NCI-H146 treated with DMSO at 0.1 percent for 48 hours (cell line): ENCODE data around the gene SEC23B.
"Not testable (repeated sequence)": the region's sequence is repeated elsewhere in the genome, so short reads cannot be mapped to it uniquely, and the experiment has no call there.

ENCODE experiments used
- DNase-seq: peaks from one replicate; lab custom pipeline; 2025; ENCODE audit not compliant: unreplicated experiment; lab: John Stamatoyannopoulos, UW

Gene SEC23B

DNA sequence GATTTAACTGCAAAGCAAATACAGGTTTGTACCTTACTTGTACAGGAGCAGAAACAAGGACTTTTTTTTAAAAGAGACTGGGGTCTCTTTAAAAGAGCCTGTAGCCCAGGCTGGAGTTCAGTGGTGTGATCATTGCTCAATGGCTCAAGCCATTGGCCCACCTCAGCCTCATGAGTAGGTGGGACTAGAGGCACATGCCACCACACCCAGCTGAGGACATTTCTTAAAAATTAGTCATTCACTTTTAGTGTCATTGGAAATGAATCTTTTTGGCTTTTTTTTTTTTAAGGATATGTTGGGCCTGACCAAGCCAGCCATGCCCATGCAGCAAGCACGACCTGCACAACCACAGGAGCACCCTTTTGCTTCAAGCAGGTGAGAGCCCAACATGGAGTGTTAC lies 16.9 kb downstream of the SEC23B start:
- DNase-seq: no peak

- DNase-seq: not testable (repeated sequence)
Observed at GRCh38 chr20:18526761-18527160, 19.0 kb downstream of the SEC23B start.

- no peak for DNase-seq
Observed at GRCh38 chr20:18527339-18527738, 19.6 kb downstream of the SEC23B start.

DNA sequence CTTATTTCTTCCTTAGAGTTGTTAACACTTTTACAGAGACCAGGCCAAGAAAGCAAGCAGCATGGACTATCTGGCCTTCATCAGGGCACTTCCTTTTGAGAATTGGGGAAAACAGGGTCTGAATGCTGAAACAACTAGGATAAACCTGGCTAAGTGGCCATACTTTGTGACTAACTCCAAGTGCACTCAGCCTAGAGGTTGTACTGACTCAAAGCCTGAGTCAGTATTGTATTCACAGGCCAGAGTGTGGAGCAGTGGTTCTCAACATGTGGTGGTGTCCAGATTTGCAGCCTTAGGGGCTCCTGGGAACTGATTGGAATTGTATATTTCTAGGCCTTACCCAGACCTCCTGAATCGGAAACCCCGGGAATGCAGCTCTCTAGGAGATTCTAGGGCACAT lies 20.1 kb downstream of the SEC23B start:
- DNase-seq: no peak

GRCh38 chr20:18529041-18529440 lies 21.3 kb downstream of the SEC23B start:
- no peak for DNase-seq

DNA sequence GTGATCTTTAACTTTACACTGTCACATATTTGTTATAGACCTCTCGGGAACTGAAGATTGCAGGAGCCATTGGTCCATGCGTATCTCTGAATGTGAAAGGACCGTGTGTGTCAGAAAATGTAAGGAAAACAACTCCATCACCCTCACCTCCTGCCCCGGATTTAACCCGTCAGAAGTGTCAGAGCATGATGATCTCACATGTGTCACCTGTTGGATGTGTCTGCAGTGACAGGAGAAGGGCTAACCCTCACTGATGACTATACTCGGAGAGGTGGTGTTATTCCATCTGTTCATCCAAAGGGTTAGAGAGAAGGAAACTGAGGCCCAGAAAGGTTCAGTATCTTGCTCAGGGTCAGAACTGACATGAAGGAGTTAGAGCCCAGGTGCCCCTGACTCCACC lies 24.9 kb downstream of the SEC23B start:
- DNase-seq: no peak

- DNase-seq: no peak
Observed at GRCh38 chr20:18533491-18533890, 25.8 kb downstream of the SEC23B start.

DNA sequence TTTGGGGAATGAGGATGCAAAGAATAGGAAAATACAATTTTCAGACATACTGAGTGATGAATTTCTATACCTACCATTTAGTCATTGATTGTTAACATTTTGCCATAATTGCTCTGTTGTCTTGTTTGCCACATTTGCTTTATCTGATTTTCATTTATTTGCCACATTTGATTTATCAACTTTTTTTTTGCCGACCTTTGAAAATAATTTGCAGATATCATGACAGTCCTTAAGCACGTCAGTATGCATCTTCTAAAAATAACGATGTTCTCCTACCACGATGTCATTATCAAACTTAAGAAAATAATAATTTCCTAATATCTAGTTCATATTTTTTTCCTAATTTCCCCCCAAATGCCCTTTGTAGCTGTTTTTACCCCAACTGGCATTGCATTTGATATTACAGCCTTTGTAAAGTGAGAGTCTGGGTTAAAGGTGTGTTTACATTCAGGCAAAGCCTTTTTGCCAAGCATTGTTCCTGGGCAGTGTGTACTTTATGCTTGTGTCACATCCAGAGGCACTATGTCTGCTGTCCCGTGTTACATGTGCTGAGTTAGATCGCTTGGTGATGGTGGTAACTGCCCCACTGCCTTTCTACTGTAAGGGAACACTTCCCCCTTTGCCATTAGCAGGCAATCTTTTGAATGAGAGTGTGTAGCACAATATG lies 26.4 kb downstream of the SEC23B start:
- DNase-seq: no peak

DNA sequence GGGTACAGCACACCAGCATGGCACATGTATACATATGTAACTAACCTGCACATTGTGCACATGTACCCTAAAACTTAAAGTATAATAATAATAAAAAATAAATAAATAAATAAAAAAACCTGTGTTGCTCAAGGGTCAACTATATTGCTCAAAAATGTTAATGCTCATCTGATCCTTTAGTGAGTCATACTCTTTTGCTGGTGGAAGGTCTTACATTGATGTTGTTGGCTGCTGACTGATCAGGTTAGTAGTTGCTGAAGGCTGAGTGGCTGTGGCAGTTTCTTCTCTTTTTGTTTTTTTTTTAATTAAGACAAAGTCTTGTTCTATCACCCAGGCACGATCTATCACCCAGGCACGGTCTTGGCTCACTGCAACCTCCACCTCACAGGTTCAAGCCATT lies 29.9 kb downstream of the SEC23B start:
- DNase-seq: no peak

DNA sequence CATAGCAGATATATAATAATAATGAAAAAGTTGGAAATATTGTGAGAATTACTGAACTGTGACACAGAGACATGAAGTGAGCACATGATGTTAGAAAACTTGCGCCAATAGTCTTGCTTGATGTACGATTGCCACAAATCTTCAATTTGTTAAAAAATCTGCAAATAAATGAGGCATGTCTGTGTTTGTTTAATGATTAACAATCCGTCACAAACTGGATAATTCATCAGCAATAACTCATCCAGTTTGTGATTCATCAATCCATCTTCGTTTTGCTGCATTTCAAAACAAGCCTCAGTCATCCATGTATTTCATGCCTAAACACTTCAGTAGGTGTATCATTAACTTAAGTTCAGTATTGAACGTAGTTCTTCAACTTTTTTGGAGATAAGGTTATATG lies 34.0 kb downstream of the SEC23B start:
- no peak for DNase-seq

DNA sequence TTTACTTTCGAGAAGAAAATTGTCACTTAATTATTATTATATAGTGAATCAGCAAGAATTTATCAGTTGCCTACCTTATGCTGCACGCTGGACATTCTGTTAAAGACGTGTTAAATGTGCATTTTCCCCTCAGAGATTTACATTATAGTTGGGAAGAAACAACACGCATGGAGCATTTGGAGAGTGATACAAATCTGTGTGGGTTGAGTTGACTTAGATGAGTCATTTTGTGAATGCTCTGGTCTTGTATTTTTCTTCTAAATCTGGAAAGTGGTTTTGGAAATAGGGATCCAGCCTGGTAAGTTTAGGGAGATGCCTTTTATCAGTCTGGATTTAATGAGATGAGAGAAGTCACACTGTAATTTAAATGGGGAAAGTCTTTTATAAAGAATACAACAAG lies 35.5 kb downstream of the SEC23B start:
- no peak for DNase-seq

GRCh38 chr20:18543932-18544331 lies 36.2 kb downstream of the SEC23B start:
- DNase-seq: peak; percentile 99

DNA sequence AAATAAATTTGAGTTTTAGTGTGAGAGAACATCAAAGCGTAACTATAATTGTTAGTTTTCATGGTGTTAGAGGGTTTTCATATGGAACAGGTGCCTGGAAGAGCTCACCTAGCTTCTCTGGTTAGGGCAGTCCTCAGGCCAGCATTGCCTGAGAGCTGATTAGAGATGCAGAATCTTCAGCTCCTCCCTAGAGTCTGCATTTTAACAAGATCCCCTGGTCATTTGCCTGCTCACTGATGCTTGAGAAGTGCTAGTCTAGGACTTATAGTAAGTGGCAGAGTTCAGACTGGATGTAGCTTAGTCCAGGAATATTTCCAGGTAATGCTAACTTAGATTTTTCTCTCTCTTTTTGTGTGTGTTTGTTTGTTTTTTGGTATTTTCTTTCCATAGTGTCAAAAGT lies 37.8 kb downstream of the SEC23B start:
- no peak for DNase-seq

DNA sequence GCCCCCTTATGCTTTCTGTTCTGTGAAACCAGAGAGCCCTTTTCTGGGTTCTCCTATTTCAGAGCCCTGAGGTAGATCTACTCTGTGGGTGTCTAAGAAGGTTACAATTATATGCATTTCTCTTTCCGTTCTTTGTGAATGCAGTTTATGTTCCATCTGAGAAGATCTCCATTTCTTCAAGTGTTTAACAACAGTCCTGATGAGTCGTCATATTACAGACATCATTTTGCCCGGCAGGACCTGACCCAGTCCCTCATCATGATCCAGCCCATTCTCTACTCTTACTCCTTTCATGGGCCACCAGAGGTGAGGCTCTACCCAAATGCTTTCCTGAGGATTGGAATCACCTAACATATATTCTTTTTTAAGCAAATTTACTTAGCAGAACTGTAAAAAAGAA lies 40.7 kb downstream of the SEC23B start:
- DNase-seq: no peak

GRCh38 chr20:18553746-18554145 lies 46.0 kb downstream of the SEC23B start:
- DNase-seq: no peak

DNA sequence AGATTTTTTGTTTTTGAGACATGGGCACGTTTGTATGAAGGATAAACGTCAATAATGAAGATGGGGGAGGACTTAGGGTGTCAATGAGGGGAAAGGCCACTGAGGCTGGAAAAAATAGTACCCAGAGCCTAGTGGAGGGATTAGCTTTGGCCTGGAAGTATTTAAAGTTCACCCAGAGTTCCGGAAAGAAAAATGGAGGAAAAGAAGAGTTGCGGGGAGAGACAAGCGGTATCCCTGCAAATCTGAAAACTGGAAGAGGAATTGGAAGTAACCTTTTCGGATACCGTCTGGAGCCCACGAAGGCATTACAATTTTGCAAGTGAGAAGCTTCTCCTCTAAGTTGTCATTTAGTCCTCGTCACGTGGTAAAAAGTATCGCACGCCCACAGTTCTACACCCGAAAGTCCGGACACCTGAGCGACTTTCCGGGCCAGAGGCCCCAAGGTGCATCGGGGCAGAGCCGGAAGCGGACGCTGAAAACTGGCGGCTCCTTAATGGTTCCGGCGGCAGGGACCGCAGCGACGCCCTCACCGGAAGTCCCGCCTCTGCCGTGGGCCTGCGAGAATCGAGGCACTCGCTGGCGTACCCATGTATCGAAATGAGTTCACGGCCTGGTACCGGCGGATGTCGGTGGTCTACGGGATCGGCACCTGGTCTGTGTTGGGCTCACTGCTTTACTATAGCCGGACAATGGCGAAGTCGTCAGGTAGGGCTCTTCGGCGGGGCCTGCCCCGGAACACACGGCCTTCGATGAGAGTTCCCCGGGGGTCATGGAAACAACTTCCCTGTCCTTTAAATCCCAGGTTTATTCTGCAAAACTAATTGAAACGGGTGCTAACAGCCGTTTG lies 59.4 kb downstream of the SEC23B start, which contains the start of gene SMIM26:
TSS of gene SMIM26 (plus strand) at position 541 of the 847 bp plus-strand sequence. CDS start at position 588, 47 bp downstream.
- DNase-seq: peak; percentile 83

GRCh38 chr20:18567739-18568091 lies 60.0 kb downstream of the SEC23B start:
- DNase-seq: no peak

DNA sequence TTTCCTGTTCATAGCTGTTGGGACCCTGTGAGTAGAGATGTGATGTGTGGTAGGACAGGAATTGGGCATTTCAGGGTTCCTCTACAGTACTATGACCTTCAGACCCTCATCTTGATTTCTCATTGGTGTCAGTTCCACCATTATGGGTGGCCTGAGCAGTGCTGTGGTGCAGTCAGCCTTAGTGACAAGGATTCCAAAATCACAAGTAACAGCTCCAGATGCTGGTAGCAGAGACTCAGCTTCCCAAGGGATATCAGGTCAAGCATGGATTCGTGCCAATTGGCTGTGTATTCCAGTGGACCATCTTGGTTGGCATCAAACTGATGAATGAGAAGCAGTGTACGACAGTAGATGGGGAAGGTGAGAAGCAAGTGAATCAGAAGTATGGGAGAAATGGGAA lies 63.3 kb downstream of the SEC23B start:
- DNase-seq: no peak

DNA sequence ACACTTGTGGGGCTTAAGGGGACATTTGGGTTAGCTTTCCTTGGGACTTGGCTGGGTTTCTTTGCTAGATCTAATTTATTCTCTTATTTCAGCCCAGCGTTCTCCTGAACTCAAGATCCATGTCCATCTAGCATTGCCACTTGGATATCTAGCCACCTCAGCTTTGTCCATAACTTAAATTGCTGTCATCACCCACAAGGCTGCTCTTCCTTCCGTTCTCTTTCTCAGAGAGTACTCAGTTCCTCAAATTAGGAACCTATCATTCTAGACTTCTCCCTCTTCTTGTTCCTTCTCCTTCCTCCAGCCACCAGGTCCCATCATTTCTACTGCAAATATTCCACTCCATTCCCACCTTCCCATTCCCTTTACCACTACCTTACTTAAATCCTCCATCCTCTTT lies 63.8 kb downstream of the SEC23B start:
- no peak for DNase-seq

DNA sequence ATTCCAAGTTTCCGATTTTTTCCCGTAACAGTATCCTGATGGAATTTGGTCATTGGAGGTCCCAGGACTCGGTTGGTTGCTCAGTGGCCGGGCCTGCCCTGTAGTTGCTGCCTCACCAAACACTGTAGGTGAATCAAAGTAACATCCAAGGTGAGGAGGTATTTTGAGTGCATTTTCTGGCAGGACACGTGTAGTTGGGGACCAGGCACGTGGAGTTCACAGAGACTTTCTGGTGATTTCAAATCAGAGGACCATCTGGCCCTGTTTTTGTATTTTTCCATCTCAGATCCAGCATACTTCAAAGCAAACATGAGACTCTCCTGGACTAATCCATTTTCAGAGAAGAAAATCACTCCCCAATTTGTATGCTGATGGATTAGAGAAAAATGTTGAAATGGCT lies 70.2 kb downstream of the SEC23B start:
- no peak for DNase-seq

GRCh38 chr20:18578581-18578980 lies 70.8 kb downstream of the SEC23B start:
- DNase-seq: no peak

GRCh38 chr20:18580012-18580411 lies 72.3 kb downstream of the SEC23B start:
- DNase-seq: no peak

GRCh38 chr20:18585134-18585533 lies 77.4 kb downstream of the SEC23B start:
- DNase-seq: peak; percentile 2
